ENCODE data around the gene KPTN.
"Not testable (repeated sequence)": the region's sequence is repeated elsewhere in the genome, so short reads cannot be mapped to it uniquely, and the experiment has no call there.

KPTN gene

GRCh38 chr19:47490031-47490430 is 6.0 kb upstream of the KPTN start:
- no peak for DNase-seq

- no peak for DNase-seq
Measured at GRCh38 chr19:47489072-47489914, 5.3 kb upstream of the KPTN start.

- no peak for DNase-seq
Measured at GRCh38 chr19:47487551-47488515, 3.8 kb upstream of the KPTN start.

- DNase-seq = no peak
Measured at GRCh38 chr19:47486900-47487299, 2.9 kb upstream of the KPTN start.

- DNase-seq = not testable (repeated sequence)
Measured at GRCh38 chr19:47486220-47486619, 2.2 kb upstream of the KPTN start.

- DNase-seq = no peak
Measured at GRCh38 chr19:47485210-47485609, 1.2 kb upstream of the KPTN start.

GRCh38 chr19:47483200-47483599 is 819 bp downstream of the KPTN start:
- no peak for DNase-seq

GRCh38 chr19:47481460-47482052 is 2.5 kb downstream of the KPTN start:
- DNase-seq = no peak

GRCh38 chr19:47480658-47481057 is 3.4 kb downstream of the KPTN start:
- no peak for DNase-seq

- no peak for DNase-seq
Measured at GRCh38 chr19:47479701-47480503, 4.1 kb downstream of the KPTN start.

- DNase-seq = no peak
Measured at GRCh38 chr19:47476438-47476972, 7.5 kb downstream of the KPTN start.

- no peak for DNase-seq
Measured at GRCh38 chr19:47475465-47475864, 8.6 kb downstream of the KPTN start.

- DNase-seq = no peak
Measured at GRCh38 chr19:47473336-47473735, 10.7 kb downstream of the KPTN start.

GRCh38 chr19:47471733-47472457 is 12.1 kb downstream of the KPTN start, which contains the start of gene SLC8A2:
TSS of gene SLC8A2 (minus strand) at chr19:47471893. CDS start at chr19:47466403, 5,490 bp downstream.
- DNase-seq = peak; percentile 61

- DNase-seq = no peak
Measured at GRCh38 chr19:47471381-47471732, 12.7 kb downstream of the KPTN start.

GRCh38 chr19:47470447-47471195 is 13.4 kb downstream of the KPTN start:
- no peak for DNase-seq

GRCh38 chr19:47469719-47470118 is 14.3 kb downstream of the KPTN start:
- DNase-seq = no peak

GRCh38 chr19:47469363-47469700 is 14.7 kb downstream of the KPTN start:
- DNase-seq = no peak

GRCh38 chr19:47467914-47468313 is 16.1 kb downstream of the KPTN start:
- no peak for DNase-seq

GRCh38 chr19:47465957-47466356 is 18.1 kb downstream of the KPTN start:
- no peak for DNase-seq

All from stimulated activated CD4-positive, alpha-beta T cell treated with anti-CD3 and anti-CD28 coated beads, Interleukin-4, amount 100 ng/mL, for 1 hour (primary cell).